Left hindlimb (tissue), 1 donor: Measurements from ENCODE around the gene MBD3.
A peak's percentile ranks its signal among the peaks of the same experiment; 100 is the strongest.
"Not testable (repeated sequence)": the region's sequence is repeated elsewhere in the genome, so short reads cannot be mapped to it uniquely, and the experiment has no call there.

ENCODE experiments used
- DNase-seq: peaks from one replicate; pipeline ENCODE4 v3.0.0-alpha.2; 2018

Gene MBD3

GRCh38 chr19:1592755-1593500, at the start of gene MBD3:
Gene MBD3, minus strand, starts transcription at chr19:1592865. Its CDS starts 234 bp downstream, at chr19:1592631.
- DNase-seq, result peak; percentile 94

- DNase-seq, result not testable (repeated sequence)
Observed at GRCh38 chr19:1640893-1641448, 48.3 kb upstream of the MBD3 start.

- DNase-seq, result no peak
Observed at GRCh38 chr19:1636325-1637236, 43.9 kb upstream of the MBD3 start.

GRCh38 chr19:1634938-1635243, 42.2 kb upstream of the MBD3 start:
- no peak for DNase-seq

- no peak for DNase-seq
Observed at GRCh38 chr19:1634242-1634937, 41.7 kb upstream of the MBD3 start.

- DNase-seq, result no peak
Observed at GRCh38 chr19:1633269-1633826, 40.7 kb upstream of the MBD3 start.

GRCh38 chr19:1632462-1633268, 40.0 kb upstream of the MBD3 start:
- DNase-seq, result no peak

- no peak for DNase-seq
Observed at GRCh38 chr19:1631557-1632100, 39.0 kb upstream of the MBD3 start.

- DNase-seq, result no peak
Observed at GRCh38 chr19:1630811-1631210, 38.1 kb upstream of the MBD3 start.

GRCh38 chr19:1630012-1630411, 37.3 kb upstream of the MBD3 start:
- no peak for DNase-seq

GRCh38 chr19:1629256-1629808, 36.7 kb upstream of the MBD3 start:
- DNase-seq, result no peak

- no peak for DNase-seq
Observed at GRCh38 chr19:1627194-1627593, 34.5 kb upstream of the MBD3 start.

- DNase-seq, result no peak
Observed at GRCh38 chr19:1626417-1627010, 33.8 kb upstream of the MBD3 start.

GRCh38 chr19:1624458-1624857, 31.8 kb upstream of the MBD3 start:
- DNase-seq, result peak; percentile 65

- DNase-seq, result no peak
Observed at GRCh38 chr19:1622541-1622940, 29.9 kb upstream of the MBD3 start.

- no peak for DNase-seq
Observed at GRCh38 chr19:1622007-1622406, 29.3 kb upstream of the MBD3 start.

GRCh38 chr19:1621574-1621973, 28.9 kb upstream of the MBD3 start:
- no peak for DNase-seq

GRCh38 chr19:1621021-1621420, 28.4 kb upstream of the MBD3 start:
- DNase-seq, result no peak

GRCh38 chr19:1620502-1620901, 27.8 kb upstream of the MBD3 start:
- no peak for DNase-seq

GRCh38 chr19:1619703-1620102, 27.0 kb upstream of the MBD3 start:
- no peak for DNase-seq

- no peak for DNase-seq
Observed at GRCh38 chr19:1619094-1619439, 26.4 kb upstream of the MBD3 start.
